Activated B cell treated with CpG ODN at 0.5 μM for 24 hours (primary cell): ENCODE data around the gene TMEM198. TPM values are rescaled to one million over a fixed set of nuclear protein-coding genes. Genes with fewer than 3 reads are reported as not detected.

Experiments
- ATAC-seq: fragments of 200-7000 bp; cut with Tn5 transposase; one replicate; pipeline ENCODE4 v1.10.0; 2021; ENCODE audit warnings: low read depth, mild to moderate bottlenecking, moderate library complexity
- CTCF ChIA-PET: fragments of 350-600 bp; sonication (Branson Sonifier 250); formaldehyde crosslinking; loops from one replicate; lab custom pipeline; 2021; ENCODE audit warnings: antibody characterized with exemption; lab: Charles Lee
- POLR2A ChIA-PET: fragments of 350-600 bp; sonication (Branson Sonifier 250); formaldehyde crosslinking; loops from one replicate; lab custom pipeline; 2021; ENCODE audit warnings: antibody characterized with exemption; lab: Charles Lee
- DNase-seq: peaks from one replicate; pipeline ENCODE4 v3.0.0; 2022
- H3K27ac Mint-ChIP-seq: one replicate; pipeline ENCODE4 v1.8.0; 2020; ENCODE audit warnings: mixed read lengths
- H3K27me3 Mint-ChIP-seq: one replicate; pipeline ENCODE4 v1.8.0; 2021; ENCODE audit warnings: mixed read lengths
- H3K36me3 Mint-ChIP-seq: one replicate; pipeline ENCODE4 v1.8.0; 2021; ENCODE audit warnings: low read depth, mixed read lengths
- H3K4me1 Mint-ChIP-seq: one replicate; pipeline ENCODE4 v1.8.0; 2021; ENCODE audit warnings: mixed read lengths
- H3K4me3 Mint-ChIP-seq: one replicate; pipeline ENCODE4 v1.8.0; 2020; ENCODE audit warnings: mild to moderate bottlenecking, mixed read lengths
- H3K9me3 Mint-ChIP-seq: one replicate; pipeline ENCODE4 v1.8.0; 2020; ENCODE audit warnings: mixed read lengths
- intact Hi-C: fragments of 100-400 bp; cut with micrococcal nuclease; formaldehyde crosslinking; loops from one replicate; pipeline ENCODE4 v1.15.1; 2024
- total RNA-seq: library from RNA; stranded (reverse); gene quantifications from 2 replicates; pipeline ENCODE4 v1.2.3, GENCODE V29; 2022
- TF ChIP-seq, protein P1 (sequence below): fragments of 200-600 bp; IDR thresholded peaks from one replicate; pipeline ENCODE4 v1.8.0; 2022; ENCODE audit warnings: antibody characterized with exemption, mild to moderate bottlenecking

TMEM198 gene
- total RNA-seq, 1 donor from 2014 or later, result 1.2 TPM

- H3K27me3 Mint-ChIP-seq, result peaks cover 47% of the 10 kb centered on the region
- peaks cover 28% of the 10 kb centered on the region for H3K36me3 Mint-ChIP-seq
- H3K9me3 Mint-ChIP-seq, result no peaks in the 10 kb centered on the region
- H3K27ac Mint-ChIP-seq, result no peak overlapping the region
- DNase-seq (no peak), ATAC-seq (no peak)
- TF ChIP-seq, protein P1, sequence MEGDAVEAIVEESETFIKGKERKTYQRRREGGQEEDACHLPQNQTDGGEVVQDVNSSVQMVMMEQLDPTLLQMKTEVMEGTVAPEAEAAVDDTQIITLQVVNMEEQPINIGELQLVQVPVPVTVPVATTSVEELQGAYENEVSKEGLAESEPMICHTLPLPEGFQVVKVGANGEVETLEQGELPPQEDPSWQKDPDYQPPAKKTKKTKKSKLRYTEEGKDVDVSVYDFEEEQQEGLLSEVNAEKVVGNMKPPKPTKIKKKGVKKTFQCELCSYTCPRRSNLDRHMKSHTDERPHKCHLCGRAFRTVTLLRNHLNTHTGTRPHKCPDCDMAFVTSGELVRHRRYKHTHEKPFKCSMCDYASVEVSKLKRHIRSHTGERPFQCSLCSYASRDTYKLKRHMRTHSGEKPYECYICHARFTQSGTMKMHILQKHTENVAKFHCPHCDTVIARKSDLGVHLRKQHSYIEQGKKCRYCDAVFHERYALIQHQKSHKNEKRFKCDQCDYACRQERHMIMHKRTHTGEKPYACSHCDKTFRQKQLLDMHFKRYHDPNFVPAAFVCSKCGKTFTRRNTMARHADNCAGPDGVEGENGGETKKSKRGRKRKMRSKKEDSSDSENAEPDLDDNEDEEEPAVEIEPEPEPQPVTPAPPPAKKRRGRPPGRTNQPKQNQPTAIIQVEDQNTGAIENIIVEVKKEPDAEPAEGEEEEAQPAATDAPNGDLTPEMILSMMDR, result no peak
- intact Hi-C loops, result loop anchor here (1.0 to 2.0 kb wide), 2 partner anchors 22 to 32 kb away; no protein-coding TSS in a partner anchor
- CTCF ChIA-PET, result interaction anchor here (0.8 to 3.4 kb wide), 6 partner anchors 9 to 180 kb away, joined by 3 to 16 read pairs (median 4); partner anchors contain the start of gene GMPPA
- H3K4me1 Mint-ChIP-seq, result peaks cover 20% of the 10 kb centered on the region
- POLR2A ChIA-PET, result interaction anchor here (1.9 kb wide), 1 partner anchor 10 kb away, joined by 7 read pairs; the partner anchor contains the start of gene GMPPA
- no peak overlapping the region for H3K4me3 Mint-ChIP-seq
These were observed 34.7 kb upstream of the TMEM198 start for GRCh38 chr2:219508971-219509779.

GRCh38 chr2:219509780-219510511 is 33.9 kb upstream of the TMEM198 start:
- peaks cover 49% of the 10 kb centered on the region for H3K27me3 Mint-ChIP-seq
- H3K27ac Mint-ChIP-seq, result no peak overlapping the region

GRCh38 chr2:219510512-219511135 is 33.2 kb upstream of the TMEM198 start:
- TF ChIP-seq, protein P1, result no peak
- DNase-seq (no peak), ATAC-seq (no peak)
- Mint-ChIP-seq H3K27ac (no peak overlapping the region), H3K9me3 (no peaks in the 10 kb centered on the region), H3K27me3 (peaks cover 56% of the 10 kb centered on the region), H3K4me3 (peak overlapping the region; percentile 38), H3K36me3 (peaks cover 13% of the 10 kb centered on the region), H3K4me1 (peaks cover 22% of the 10 kb centered on the region)
- CTCF ChIA-PET, result interaction anchor here (1.1 to 3.4 kb wide), 5 partner anchors 12 to 179 kb away, joined by 3 to 16 read pairs (median 5); partner anchors contain the start of genes CHPF, GMPPA and TMEM198
- intact Hi-C loops, result loop anchor here (1.0 kb wide), 1 partner anchor 12 kb away; the partner anchor contains the start of gene GMPPA
- POLR2A ChIA-PET, result no interaction called here

More at GRCh38 chr2:219509780-219510511, 33.9 kb upstream of the TMEM198 start:
- H3K4me3 Mint-ChIP-seq, result peak overlapping the region; percentile 38
- peaks cover 20% of the 10 kb centered on the region for H3K36me3 Mint-ChIP-seq
- intact Hi-C loops, result loop anchor here (1.0 to 2.0 kb wide), 3 partner anchors 12 to 31 kb away; partner anchors contain the start of gene GMPPA
- CTCF ChIA-PET, result interaction anchor here (0.7 to 3.4 kb wide), 7 partner anchors 10 to 179 kb away, joined by 3 to 16 read pairs (median 4); partner anchors contain the start of genes CHPF, GMPPA and TMEM198
- no peaks in the 10 kb centered on the region for H3K9me3 Mint-ChIP-seq
- TF ChIP-seq, protein P1, result no peak
- DNase-seq (peak; percentile 37), ATAC-seq (peak; percentile 76)
- peaks cover 22% of the 10 kb centered on the region for H3K4me1 Mint-ChIP-seq
- POLR2A ChIA-PET, result interaction anchor here (1.9 kb wide), 1 partner anchor 11 kb away, joined by 7 read pairs; the partner anchor contains the start of gene GMPPA

GRCh38 chr2:219511547-219512325 is 32.1 kb upstream of the TMEM198 start:
- intact Hi-C loops, result no loop called here
- H3K4me3 Mint-ChIP-seq, result no peak overlapping the region
- ChIA-PET CTCF (interaction anchor here (0.8 to 1.0 kb wide), 2 partner anchors 18 to 49 kb away, joined by 3 to 5 read pairs; no protein-coding TSS in a partner anchor), POLR2A (interaction anchor here (0.6 kb wide), 1 partner anchor 31 kb away, joined by 6 read pairs; no protein-coding TSS in a partner anchor)
- peaks cover 22% of the 10 kb centered on the region for H3K4me1 Mint-ChIP-seq
- H3K27me3 Mint-ChIP-seq, result peaks cover 65% of the 10 kb centered on the region
- DNase-seq (no peak), ATAC-seq (no peak)
- TF ChIP-seq, protein P1, result no peak
- H3K36me3 Mint-ChIP-seq, result peaks cover 4% of the 10 kb centered on the region
- no peaks in the 10 kb centered on the region for H3K9me3 Mint-ChIP-seq
- no peak overlapping the region for H3K27ac Mint-ChIP-seq
